HG03342 (cell line): Measurements from ENCODE around the gene FGF18.
"Not testable (repeated sequence)": the region's sequence is repeated elsewhere in the genome, so short reads cannot be mapped to it uniquely, and the experiment has no call there.

ENCODE experiments used
- ATAC-seq: cut with Tn5 transposase; IDR thresholded peaks from one replicate; pipeline ENCODE4 v1.9.1; 2021; ENCODE audit warnings: mild to moderate bottlenecking, moderate library complexity; ENCODE audit not compliant: unreplicated experiment

The FGF18 gene

DNA sequence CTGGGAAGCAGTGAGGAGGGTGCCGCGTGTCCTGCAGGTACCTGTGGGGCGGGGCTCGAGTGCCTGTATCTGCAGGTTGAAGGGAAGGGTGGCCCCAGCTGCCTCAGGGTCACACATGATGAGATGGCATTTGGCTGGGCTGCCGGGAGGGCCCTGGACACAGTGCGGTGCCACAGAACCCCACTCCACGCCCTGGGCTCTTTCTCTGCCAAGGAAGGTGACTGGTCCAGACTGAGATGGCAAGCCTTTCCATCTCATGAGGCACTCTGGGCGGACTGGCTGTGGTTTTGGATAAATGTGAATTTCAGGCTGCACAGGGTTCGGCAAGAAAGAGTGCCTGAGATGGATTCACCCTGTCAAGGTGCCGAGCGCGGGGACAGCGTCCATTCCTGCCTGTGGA, 69.4 kb downstream of the FGF18 start:
- no peak for ATAC-seq

DNA sequence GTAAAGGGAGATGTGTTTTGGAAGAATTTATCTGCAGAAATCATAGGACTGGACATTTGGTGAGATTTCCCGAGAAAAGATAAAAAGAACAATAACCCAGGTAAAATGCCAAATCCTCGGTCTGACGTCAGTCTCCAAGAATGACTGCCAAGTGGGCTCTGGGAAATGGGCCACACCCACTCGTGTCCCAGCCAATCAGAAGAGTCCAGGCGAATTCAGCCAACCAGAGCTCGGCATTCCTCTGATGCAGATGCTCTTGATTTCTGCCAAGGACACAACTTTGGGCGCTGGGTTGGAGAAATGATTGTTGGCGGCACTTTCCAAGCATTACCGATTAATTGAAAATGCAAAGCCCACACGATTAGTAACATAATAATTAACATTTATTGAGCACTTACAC, 73.3 kb downstream of the FGF18 start:
- ATAC-seq = no peak

- ATAC-seq = no peak
Measured at GRCh38 chr5:171493646-171494393, 74.4 kb downstream of the FGF18 start.

GRCh38 chr5:171494452-171495121, 75.1 kb downstream of the FGF18 start:
- ATAC-seq = no peak

DNA sequence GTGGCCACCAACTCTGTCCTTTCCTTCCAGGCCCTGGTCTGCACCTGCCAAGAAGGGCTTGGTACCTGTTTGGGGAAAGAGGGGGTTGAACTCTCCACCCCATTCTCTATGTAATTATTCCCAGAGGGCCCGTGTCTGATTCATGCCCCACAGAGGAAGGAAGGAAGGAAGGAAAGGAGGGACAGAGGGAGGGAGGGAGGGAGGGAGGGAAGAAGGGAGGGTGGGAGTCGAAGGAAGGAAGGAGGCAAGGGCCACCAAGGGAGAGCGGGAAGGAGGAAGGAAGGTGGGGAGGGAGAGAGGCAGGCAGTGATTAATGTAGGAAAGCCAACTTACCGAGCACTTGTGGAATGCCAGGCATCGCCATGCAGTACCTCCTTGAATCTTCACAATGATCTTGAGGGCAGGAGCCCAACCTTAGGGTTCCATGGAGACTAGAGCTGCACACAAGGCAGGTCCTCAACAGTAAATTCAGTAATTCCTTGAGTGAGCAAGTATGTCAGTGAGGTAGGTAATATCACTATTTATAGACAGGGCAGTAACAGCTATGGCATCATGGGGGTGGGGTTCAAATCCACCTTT, 75.8 kb downstream of the FGF18 start:
- no peak for ATAC-seq

DNA sequence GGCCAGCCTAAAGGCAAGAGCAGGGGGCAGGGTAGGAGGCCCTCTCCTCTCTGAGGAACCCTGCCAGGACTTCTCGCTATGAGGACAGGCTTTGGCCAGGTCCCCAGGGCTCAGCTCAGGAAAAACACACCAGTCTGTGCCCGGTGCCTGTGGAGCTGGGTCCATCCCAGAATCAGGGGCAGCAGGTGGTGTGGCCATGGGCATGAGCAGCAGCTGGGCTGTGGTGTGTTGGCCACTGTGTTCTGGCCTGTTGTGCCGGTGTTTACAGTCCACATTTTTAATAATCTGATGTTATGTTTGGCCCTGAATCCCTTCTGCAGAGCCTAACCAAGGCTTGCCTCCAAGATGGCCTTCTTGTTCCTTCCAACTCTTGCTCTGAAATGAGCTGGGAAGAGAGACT, 77.0 kb downstream of the FGF18 start:
- no peak for ATAC-seq

- not testable (repeated sequence) for ATAC-seq
Measured at GRCh38 chr5:171497494-171497893, 78.0 kb downstream of the FGF18 start.

DNA sequence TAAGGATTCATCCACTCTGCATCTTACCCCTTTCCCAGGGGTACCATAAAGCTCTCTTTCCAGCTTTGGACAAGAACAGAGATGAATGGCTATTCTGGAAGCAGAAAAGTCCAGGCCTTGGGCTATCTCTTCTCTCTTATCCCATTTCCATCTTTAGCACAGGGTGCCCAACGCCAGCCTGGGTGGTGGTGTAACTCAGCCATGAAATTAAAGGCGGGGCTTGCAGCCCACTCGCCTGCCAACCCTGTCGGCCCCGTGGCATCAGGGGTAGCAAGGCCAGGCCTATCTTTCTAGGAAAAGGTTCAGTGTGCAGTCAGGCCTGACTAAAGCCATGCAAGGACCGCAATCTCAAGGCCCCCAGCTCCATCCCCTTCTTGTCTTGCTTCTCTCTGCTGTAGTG, 78.7 kb downstream of the FGF18 start:
- no peak for ATAC-seq

DNA sequence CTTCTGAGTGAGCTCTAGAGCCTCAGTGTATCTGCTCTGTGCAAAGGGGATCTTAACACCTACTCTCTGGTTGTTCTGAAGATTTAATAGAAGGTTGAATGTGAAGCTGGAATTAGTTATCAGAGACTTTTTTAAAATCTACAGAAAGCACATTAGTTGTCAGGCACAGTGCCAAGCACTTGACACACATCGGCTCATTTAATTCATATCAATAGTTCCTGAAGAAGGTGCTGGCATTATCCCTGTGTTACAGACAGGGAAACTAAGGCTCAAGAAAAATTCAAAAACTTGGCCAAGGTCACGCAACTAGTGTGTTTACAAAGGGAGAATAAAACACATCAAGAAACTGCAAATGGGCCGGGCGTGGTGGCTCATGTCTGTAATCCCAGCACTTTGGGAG, 80.2 kb downstream of the FGF18 start:
- ATAC-seq = no peak

DNA sequence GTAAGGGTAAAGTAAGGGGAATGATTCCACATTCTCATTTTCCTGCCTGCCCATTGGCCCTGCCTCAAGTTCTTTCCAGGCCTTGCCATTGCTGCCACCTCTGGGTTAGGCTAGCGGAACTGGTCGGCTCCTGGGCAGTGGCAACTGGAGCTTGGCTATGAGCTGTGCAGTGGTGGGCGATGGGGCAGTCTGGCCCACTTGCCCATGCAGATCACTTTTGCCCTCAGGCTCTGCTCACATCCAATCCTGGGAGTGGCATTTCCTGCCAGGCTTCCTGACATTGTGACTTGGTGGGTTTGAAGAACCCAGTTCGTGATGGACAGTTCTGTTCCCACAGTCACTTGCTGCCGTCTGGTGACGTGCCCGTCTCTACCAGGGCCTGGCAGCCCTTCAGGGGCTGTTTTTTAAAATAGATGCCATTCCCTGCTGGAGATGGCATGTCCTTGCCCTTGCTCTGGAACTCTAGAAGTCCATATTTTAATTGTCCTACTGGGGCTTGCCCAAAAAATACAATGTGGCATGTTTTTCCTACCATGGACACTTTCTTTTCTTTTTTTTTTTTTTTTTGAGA, 86.1 kb downstream of the FGF18 start:
- ATAC-seq = no peak

GRCh38 chr5:171506951-171507350, 87.5 kb downstream of the FGF18 start:
- ATAC-seq = no peak
